ENCODE measurements around the gene TYRP1.

Gene TYRP1

GRCh38 chr9:12708562-12709298, 15.5 kb downstream of the TYRP1 start:
- WGBS, 2 experiments = 91 to 92% methylated on average over 5 of the region's 5 CpGs
- no peak overlapping the region for H3K4me3 ChIP-seq (ENCODE audit: insufficient read depth, low read depth, low read length)
- no peaks in the 10 kb centered on the region for H3K4me1 ChIP-seq (ENCODE audit: control insufficient read depth, insufficient read depth, low read length)
- H3K27me3 ChIP-seq (ENCODE audit: control insufficient read depth, insufficient read depth, low read length, poor library complexity, severe bottlenecking) = no peaks in the 10 kb centered on the region
- no peaks in the 10 kb centered on the region for H3K36me3 ChIP-seq (ENCODE audit: control insufficient read depth, insufficient read depth, low read length)
- H3K27ac ChIP-seq (ENCODE audit: insufficient read depth, low read depth, low read length, poor library complexity, severe bottlenecking) = no peak overlapping the region
- H3K9me3 ChIP-seq (ENCODE audit: control insufficient read depth, low read length) = no peaks in the 10 kb centered on the region

- 95 to 98% methylated on average over 2 of the region's 2 CpGs for WGBS, 2 experiments
- Histone ChIP-seq H3K4me3 (ENCODE audit: insufficient read depth, low read depth, low read length) (no peak overlapping the region), H3K27ac (ENCODE audit: insufficient read depth, low read depth, low read length, poor library complexity, severe bottlenecking) (no peak overlapping the region), H3K4me1 (ENCODE audit: control insufficient read depth, insufficient read depth, low read length) (no peaks in the 10 kb centered on the region), H3K36me3 (ENCODE audit: control insufficient read depth, insufficient read depth, low read length) (no peaks in the 10 kb centered on the region), H3K27me3 (ENCODE audit: control insufficient read depth, insufficient read depth, low read length, poor library complexity, severe bottlenecking) (no peaks in the 10 kb centered on the region), H3K9me3 (ENCODE audit: control insufficient read depth, low read length) (no peaks in the 10 kb centered on the region)
These were observed 19.3 kb downstream of the TYRP1 start for GRCh38 chr9:12712532-12712931.

DNA sequence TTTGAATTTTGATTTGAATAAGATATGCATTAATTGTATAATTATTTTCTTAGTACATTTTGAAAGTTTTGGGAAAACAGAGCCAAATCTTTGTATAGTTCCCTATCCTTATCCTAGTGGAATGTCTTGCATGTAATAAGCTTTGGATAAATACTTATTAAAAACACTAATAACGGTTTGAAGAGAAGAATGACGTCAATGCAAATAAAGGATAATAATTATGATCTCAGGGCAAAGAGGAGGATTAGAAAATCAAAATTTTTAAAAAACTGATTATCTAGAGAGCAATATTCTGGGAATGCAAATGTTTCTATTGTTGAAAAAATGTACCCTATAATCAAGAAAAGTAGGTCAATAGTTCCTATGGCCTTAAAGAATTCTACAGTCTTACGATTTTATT, 22.1 kb downstream of the TYRP1 start:
- Histone ChIP-seq H3K4me3 (ENCODE audit: insufficient read depth, low read depth, low read length) (no peak overlapping the region), H3K27ac (ENCODE audit: insufficient read depth, low read depth, low read length, poor library complexity, severe bottlenecking) (no peak overlapping the region)

DNA sequence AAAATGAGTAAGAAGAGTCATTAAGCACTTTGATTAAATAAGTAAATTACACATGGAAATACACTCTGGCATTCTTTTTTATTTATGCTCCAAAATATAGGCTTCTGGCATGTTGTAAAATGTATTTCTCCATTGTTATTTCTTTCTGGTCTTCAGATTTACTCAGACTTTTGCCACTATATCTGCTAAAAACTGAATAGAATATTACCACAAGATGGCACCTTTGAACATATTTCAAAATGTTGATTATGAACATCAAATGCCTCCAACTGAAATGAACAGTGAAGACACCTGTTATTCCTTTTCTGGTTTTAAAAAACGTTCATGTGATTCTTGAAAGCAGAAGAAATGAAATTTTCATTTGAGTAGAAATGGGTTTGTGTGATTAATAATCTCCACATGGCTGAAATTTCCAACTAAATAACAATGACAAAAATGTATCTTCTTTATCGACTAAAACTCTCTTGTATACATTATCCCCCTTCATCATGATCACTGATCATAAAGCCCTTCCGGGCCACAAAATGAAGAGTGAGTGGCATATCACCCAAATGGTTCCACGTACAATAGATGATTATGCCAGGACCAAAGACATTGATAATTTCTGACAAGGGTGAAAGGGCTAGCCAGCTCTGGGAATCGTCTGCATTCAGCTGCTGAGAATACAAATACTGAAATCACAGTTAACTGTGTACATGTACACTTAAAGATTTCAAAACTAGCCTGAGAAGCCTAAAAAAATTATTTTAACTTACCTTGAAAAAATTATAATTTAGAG, 23.8 kb downstream of the TYRP1 start:
- Histone ChIP-seq H3K9me3 (ENCODE audit: control insufficient read depth, low read length) (no peaks in the 10 kb centered on the region), H3K36me3 (ENCODE audit: control insufficient read depth, insufficient read depth, low read length) (no peaks in the 10 kb centered on the region), H3K4me1 (ENCODE audit: control insufficient read depth, insufficient read depth, low read length) (peaks cover 5% of the 10 kb centered on the region), H3K27ac (ENCODE audit: insufficient read depth, low read depth, low read length, poor library complexity, severe bottlenecking) (no peak overlapping the region), H3K4me3 (ENCODE audit: insufficient read depth, low read depth, low read length) (no peak overlapping the region), H3K27me3 (ENCODE audit: control insufficient read depth, insufficient read depth, low read length, poor library complexity, severe bottlenecking) (no peaks in the 10 kb centered on the region)
- WGBS, 2 experiments = 87 to 96% methylated on average over 4 to 5 of the region's 5 CpGs

More for the DNA sequence above, 22.1 kb downstream of the TYRP1 start:
- Histone ChIP-seq H3K36me3 (ENCODE audit: control insufficient read depth, insufficient read depth, low read length) (no peaks in the 10 kb centered on the region), H3K4me1 (ENCODE audit: control insufficient read depth, insufficient read depth, low read length) (peaks cover 5% of the 10 kb centered on the region), H3K27me3 (ENCODE audit: control insufficient read depth, insufficient read depth, low read length, poor library complexity, severe bottlenecking) (no peaks in the 10 kb centered on the region), H3K9me3 (ENCODE audit: control insufficient read depth, low read length) (no peaks in the 10 kb centered on the region)
- WGBS, 2 experiments = 100% methylated on average over 2 of the region's 3 CpGs; no CpG with 5 or more reads in 1 of the 2 experiments

- Histone ChIP-seq H3K9me3 (ENCODE audit: control insufficient read depth, low read length) (no peaks in the 10 kb centered on the region), H3K27me3 (ENCODE audit: control insufficient read depth, insufficient read depth, low read length, poor library complexity, severe bottlenecking) (no peaks in the 10 kb centered on the region), H3K36me3 (ENCODE audit: control insufficient read depth, insufficient read depth, low read length) (no peaks in the 10 kb centered on the region), H3K4me1 (ENCODE audit: control insufficient read depth, insufficient read depth, low read length) (peaks cover 5% of the 10 kb centered on the region), H3K4me3 (ENCODE audit: insufficient read depth, low read depth, low read length) (no peak overlapping the region), H3K27ac (ENCODE audit: insufficient read depth, low read depth, low read length, poor library complexity, severe bottlenecking) (no peak overlapping the region)
- no CpG with 5 or more reads among the region's 1 CpG for WGBS, 2 experiments
These were observed 24.7 kb downstream of the TYRP1 start for GRCh38 chr9:12717907-12718306.

- 9 to 12% methylated on average over 6 to 7 of the region's 7 CpGs for WGBS, 2 experiments
- H3K9me3 ChIP-seq (ENCODE audit: control insufficient read depth, low read length) = no peaks in the 10 kb centered on the region
- H3K4me1 ChIP-seq (ENCODE audit: control insufficient read depth, insufficient read depth, low read length) = peaks cover 5% of the 10 kb centered on the region
- H3K4me3 ChIP-seq (ENCODE audit: insufficient read depth, low read depth, low read length) = peak overlapping the region; percentile 2
- H3K27ac ChIP-seq (ENCODE audit: insufficient read depth, low read depth, low read length, poor library complexity, severe bottlenecking) = peak overlapping the region; percentile 64
- no peaks in the 10 kb centered on the region for H3K27me3 ChIP-seq (ENCODE audit: control insufficient read depth, insufficient read depth, low read length, poor library complexity, severe bottlenecking)
- no peaks in the 10 kb centered on the region for H3K36me3 ChIP-seq (ENCODE audit: control insufficient read depth, insufficient read depth, low read length)
These were observed 25.4 kb downstream of the TYRP1 start for GRCh38 chr9:12718482-12719026.

GRCh38 chr9:12719431-12719830, 26.2 kb downstream of the TYRP1 start:
- no peak overlapping the region for H3K27ac ChIP-seq (ENCODE audit: insufficient read depth, low read depth, low read length, poor library complexity, severe bottlenecking)
- H3K4me1 ChIP-seq (ENCODE audit: control insufficient read depth, insufficient read depth, low read length) = peaks cover 5% of the 10 kb centered on the region
- H3K36me3 ChIP-seq (ENCODE audit: control insufficient read depth, insufficient read depth, low read length) = no peaks in the 10 kb centered on the region
- no peak overlapping the region for H3K4me3 ChIP-seq (ENCODE audit: insufficient read depth, low read depth, low read length)
- H3K27me3 ChIP-seq (ENCODE audit: control insufficient read depth, insufficient read depth, low read length, poor library complexity, severe bottlenecking) = no peaks in the 10 kb centered on the region
- WGBS, 2 experiments = 22% methylated on average over 1 of the region's 1 CpG; no CpG with 5 or more reads in 1 of the 2 experiments
- H3K9me3 ChIP-seq (ENCODE audit: control insufficient read depth, low read length) = no peaks in the 10 kb centered on the region

GRCh38 chr9:12720551-12720950, 27.4 kb downstream of the TYRP1 start:
- Histone ChIP-seq H3K4me1 (ENCODE audit: control insufficient read depth, insufficient read depth, low read length) (peaks cover 5% of the 10 kb centered on the region), H3K36me3 (ENCODE audit: control insufficient read depth, insufficient read depth, low read length) (no peaks in the 10 kb centered on the region), H3K27ac (ENCODE audit: insufficient read depth, low read depth, low read length, poor library complexity, severe bottlenecking) (no peak overlapping the region), H3K27me3 (ENCODE audit: control insufficient read depth, insufficient read depth, low read length, poor library complexity, severe bottlenecking) (no peaks in the 10 kb centered on the region), H3K4me3 (ENCODE audit: insufficient read depth, low read depth, low read length) (no peak overlapping the region), H3K9me3 (ENCODE audit: control insufficient read depth, low read length) (no peaks in the 10 kb centered on the region)
- WGBS, 2 experiments = 72 to 82% methylated on average over 3 of the region's 3 CpGs

- Histone ChIP-seq H3K4me1 (ENCODE audit: control insufficient read depth, insufficient read depth, low read length) (peaks cover 5% of the 10 kb centered on the region), H3K27me3 (ENCODE audit: control insufficient read depth, insufficient read depth, low read length, poor library complexity, severe bottlenecking) (no peaks in the 10 kb centered on the region), H3K36me3 (ENCODE audit: control insufficient read depth, insufficient read depth, low read length) (no peaks in the 10 kb centered on the region), H3K4me3 (ENCODE audit: insufficient read depth, low read depth, low read length) (no peak overlapping the region), H3K9me3 (ENCODE audit: control insufficient read depth, low read length) (no peaks in the 10 kb centered on the region), H3K27ac (ENCODE audit: insufficient read depth, low read depth, low read length, poor library complexity, severe bottlenecking) (no peak overlapping the region)
- WGBS, 2 experiments = 85 to 92% methylated on average over 2 of the region's 2 CpGs
These were observed 28.9 kb downstream of the TYRP1 start for GRCh38 chr9:12722131-12722530.

- H3K27ac ChIP-seq (ENCODE audit: insufficient read depth, low read depth, low read length, poor library complexity, severe bottlenecking) = no peak overlapping the region
These were observed 30.3 kb downstream of the TYRP1 start for GRCh38 chr9:12723409-12724028.

More at GRCh38 chr9:12723409-12724028, 30.3 kb downstream of the TYRP1 start:
- H3K4me3 ChIP-seq (ENCODE audit: insufficient read depth, low read depth, low read length) = no peak overlapping the region
- WGBS, 2 experiments = 83 to 86% methylated on average over 3 of the region's 5 CpGs
- H3K4me1 ChIP-seq (ENCODE audit: control insufficient read depth, insufficient read depth, low read length) = no peaks in the 10 kb centered on the region
- no peaks in the 10 kb centered on the region for H3K27me3 ChIP-seq (ENCODE audit: control insufficient read depth, insufficient read depth, low read length, poor library complexity, severe bottlenecking)
- no peaks in the 10 kb centered on the region for H3K9me3 ChIP-seq (ENCODE audit: control insufficient read depth, low read length)
- H3K36me3 ChIP-seq (ENCODE audit: control insufficient read depth, insufficient read depth, low read length) = no peaks in the 10 kb centered on the region
